H9 (cell line): Measurements from ENCODE around the gene PAAF1. TPM values are rescaled to one million over a fixed set of nuclear protein-coding genes. Genes with fewer than 3 reads are reported as not detected.

Experiments
- DNase-seq: peaks from one replicate; pipeline ENCODE4 v3.0.0-alpha.2; 2017
- H2AFZ ChIP-seq: one replicate; pipeline ENCODE4 v1.6.1; 2013; ENCODE audit warnings: mild to moderate bottlenecking, low read length, control low read depth, moderate library complexity
- H2AK5ac ChIP-seq: 2 replicates; pipeline ENCODE4 v1.6.1; 2013; ENCODE audit warnings: low read length, control low read depth, mixed read lengths; ENCODE audit not compliant: insufficient read length
- H2BK120ac ChIP-seq: one replicate; pipeline ENCODE4 v1.6.1; 2013; ENCODE audit warnings: low read depth, mild to moderate bottlenecking, low read length, control low read depth, inconsistent platforms; ENCODE audit not compliant: poor library complexity, severe bottlenecking
- H2BK12ac ChIP-seq: 2 replicates; pipeline ENCODE4 v1.6.1; 2013; ENCODE audit warnings: low read length, control low read depth, mixed read lengths, low read depth; ENCODE audit not compliant: insufficient read length
- H2BK15ac ChIP-seq: 2 replicates; pipeline ENCODE4 v1.6.1; 2013; ENCODE audit warnings: low read depth, low read length, control low read depth
- H2BK20ac ChIP-seq: one replicate; pipeline ENCODE4 v1.6.1; 2013; ENCODE audit warnings: low read depth, mild to moderate bottlenecking, low read length, control low read depth, inconsistent platforms; ENCODE audit not compliant: poor library complexity, severe bottlenecking
- H2BK5ac ChIP-seq: 2 replicates; pipeline ENCODE4 v1.6.1; 2013; ENCODE audit warnings: low read length, control low read depth, mixed read lengths; ENCODE audit not compliant: insufficient read length
- H3K14ac ChIP-seq: 2 replicates; pipeline ENCODE4 v1.6.1; 2013; ENCODE audit warnings: low read length, control low read depth; ENCODE audit not compliant: insufficient read depth
- H3K18ac ChIP-seq: 2 replicates; pipeline ENCODE4 v1.6.1; 2013; ENCODE audit warnings: low read depth, mild to moderate bottlenecking, mixed read lengths, low read length, control low read depth; ENCODE audit not compliant: insufficient read length
- H3K23ac ChIP-seq: 2 replicates; pipeline ENCODE4 v1.6.1; 2013; ENCODE audit warnings: low read length, control low read depth, mixed read lengths, low read depth; ENCODE audit not compliant: insufficient read length
- H3K23me2 ChIP-seq: 2 replicates; pipeline ENCODE4 v1.6.1; 2013; ENCODE audit warnings: low read depth, mild to moderate bottlenecking, mixed read lengths, low read length, control low read depth; ENCODE audit not compliant: insufficient read length, poor library complexity, severe bottlenecking
- H3K27ac ChIP-seq: 2 replicates; pipeline ENCODE4 v1.5.1; 2013; ENCODE audit warnings: low read length, control low read depth, mixed read lengths, low read depth; ENCODE audit not compliant: insufficient read length
- H3K27me3 ChIP-seq: 2 replicates; pipeline ENCODE4 v1.6.1; 2013; ENCODE audit warnings: low read length, control low read depth, inconsistent platforms; ENCODE audit not compliant: insufficient read depth
- H3K4ac ChIP-seq: 2 replicates; pipeline ENCODE4 v1.6.1; 2013; ENCODE audit warnings: low read depth, mild to moderate bottlenecking, control low read depth, inconsistent platforms, low read length, moderate library complexity
- H3K4me1 ChIP-seq: 2 replicates; pipeline ENCODE4 v1.6.1; 2013; ENCODE audit warnings: low read length, control low read depth, inconsistent platforms; ENCODE audit not compliant: insufficient read depth
- H3K4me2 ChIP-seq: 2 replicates; pipeline ENCODE4 v1.6.1; 2013; ENCODE audit warnings: low read length, control low read depth, mixed read lengths; ENCODE audit not compliant: insufficient read length, insufficient read depth
- H3K56ac ChIP-seq: 2 replicates; pipeline ENCODE4 v1.6.1; 2013; ENCODE audit warnings: low read depth, mild to moderate bottlenecking, mixed read lengths, low read length, control low read depth; ENCODE audit not compliant: insufficient read length
- H3K79me1 ChIP-seq: 2 replicates; pipeline ENCODE4 v1.6.1; 2013; ENCODE audit warnings: low read depth, mild to moderate bottlenecking, moderate library complexity, low read length, control low read depth, inconsistent platforms; ENCODE audit not compliant: insufficient read depth, poor library complexity, severe bottlenecking
- H3K79me2 ChIP-seq: 2 replicates; pipeline ENCODE4 v1.6.1; 2013; ENCODE audit warnings: low read length, control low read depth, inconsistent platforms; ENCODE audit not compliant: insufficient read depth
- H3K9ac ChIP-seq: 2 replicates; pipeline ENCODE4 v1.6.1; 2013; ENCODE audit warnings: low read length, control low read depth, mixed read lengths; ENCODE audit not compliant: insufficient read length; ENCODE audit errors: extremely low read depth
- H3K9me3 ChIP-seq: one replicate; pipeline ENCODE4 v1.6.1; 2013; ENCODE audit warnings: low read depth, low read length, inconsistent platforms; ENCODE audit not compliant: control insufficient read depth
- H3T11ph ChIP-seq: one replicate; pipeline ENCODE4 v1.6.1; 2013; ENCODE audit warnings: mild to moderate bottlenecking, low read length, control low read depth, inconsistent platforms
- H4K20me1 ChIP-seq: one replicate; pipeline ENCODE4 v1.6.1; 2013; ENCODE audit not compliant: control insufficient read depth, insufficient read length, insufficient read depth
- H4K5ac ChIP-seq: 2 replicates; pipeline ENCODE4 v1.6.1; 2013; ENCODE audit warnings: low read depth, mild to moderate bottlenecking, mixed read lengths, low read length, control low read depth; ENCODE audit not compliant: insufficient read length
- H4K8ac ChIP-seq: replicated peaks from 2 replicates; pipeline ENCODE4 v1.6.1; 2013; ENCODE audit warnings: low read length, control low read depth, mixed read lengths, low read depth; ENCODE audit not compliant: insufficient read length
- H4K91ac ChIP-seq: 2 replicates; pipeline ENCODE4 v1.6.1; 2013; ENCODE audit warnings: low read depth, mild to moderate bottlenecking, moderate library complexity, mixed read lengths, low read length, control low read depth; ENCODE audit not compliant: insufficient read length
- H3K27ac Mint-ChIP-seq, 3 experiments: 2 replicates in 2 of 3; 3 replicates in 1 of 3; pipeline ENCODE4 v1.8.0; 2020 to 2021; ENCODE audit warnings: mixed read lengths in 3 of 3, mild to moderate bottlenecking in 1 of 3, moderate library complexity in 1 of 3
- H3K27me3 Mint-ChIP-seq: 2 replicates; pipeline ENCODE4 v1.8.0; 2021; ENCODE audit warnings: low read depth, mild to moderate bottlenecking, moderate library complexity, mixed read lengths
- H3K36me3 Mint-ChIP-seq, 3 experiments: 2 replicates in 2 of 3; 3 replicates in 1 of 3; pipeline ENCODE4 v1.8.0; 2020 to 2021; ENCODE audit warnings: low read depth in 3 of 3, mixed read lengths in 3 of 3; ENCODE audit not compliant: insufficient read depth in 1 of 3
- H3K4me1 Mint-ChIP-seq, 2 experiments: 2 replicates each; pipeline ENCODE4 v1.8.0; 2020; ENCODE audit warnings: mixed read lengths in 2 of 2
- H3K4me3 Mint-ChIP-seq, 2 experiments: 2 replicates in 1 of 2; 3 replicates in 1 of 2; pipeline ENCODE4 v1.8.0; 2020 to 2021; ENCODE audit warnings: mild to moderate bottlenecking in 2 of 2, mixed read lengths in 2 of 2, moderate library complexity in 1 of 2
- H3K9me3 Mint-ChIP-seq, 2 experiments: 2 replicates in 1 of 2; 3 replicates in 1 of 2; pipeline ENCODE4 v1.8.0; 2020; ENCODE audit warnings: mild to moderate bottlenecking in 2 of 2, mixed read lengths in 2 of 2, moderate library complexity in 1 of 2
- CTCF ChIP-seq: fragments of 200-600 bp; sonication (generic); conservative IDR thresholded peaks from 3 replicates; pipeline ENCODE4 v1.8.0; 2021; ENCODE audit warnings: antibody characterized with exemption, mild to moderate bottlenecking
- WGBS: extraction: QIAGEN DNeasy Blood & Tissue Kit; methylation state at CpG from one replicate; pipeline ENCODE4 v1.1.7; 2013; ENCODE audit warnings: missing lambda C conversion rate, low lambda C conversion rate, mixed read lengths; ENCODE audit not compliant: insufficient read length; ENCODE audit errors: extremely low coverage; 5-methylcytosine and 5-hydroxymethylcytosine counted together
- total RNA-seq: library from RNA; stranded (reverse); gene quantifications from 2 replicates; pipeline ENCODE4 v1.2.1, GENCODE V29; 2021

Gene PAAF1
- total RNA-seq, 1 experiment from 2014 or later, result 24.3 TPM

GRCh38 chr11:73893041-73893440, 16.2 kb downstream of the PAAF1 start:
- Histone ChIP-seq H2BK5ac (no peak overlapping the region), H3K79me1 (no peaks in the 10 kb centered on the region), H3K9me3 (no peaks in the 10 kb centered on the region), H2AFZ (no peak overlapping the region), H3K9ac (no peak overlapping the region), H4K20me1 (no peaks in the 10 kb centered on the region), H4K91ac (no peak overlapping the region), H3K23me2 (no peaks in the 10 kb centered on the region), H2BK15ac (no peak overlapping the region), H3K4me2 (no peak overlapping the region), H3K79me2 (no peaks in the 10 kb centered on the region), H3K27ac (no peak overlapping the region), H3K18ac (no peak overlapping the region), H3K14ac (no peak overlapping the region), H3K56ac (no peak overlapping the region), H2AK5ac (no peak overlapping the region), H2BK120ac (no peak overlapping the region), H3K27me3 (no peaks in the 10 kb centered on the region), H3T11ph (no peak overlapping the region), H3K23ac (no peak overlapping the region), H2BK20ac (no peak overlapping the region), H2BK12ac (no peak overlapping the region), H4K8ac (no peak overlapping the region), H3K4ac (no peak overlapping the region), H3K4me1 (no peaks in the 10 kb centered on the region), H4K5ac (no peak overlapping the region)
- H3K27me3 Mint-ChIP-seq, result no peaks in the 10 kb centered on the region
- peaks cover 5 to 7% of the 10 kb centered on the region in 2 experiments; a peak in 4 of 5 replicates for H3K9me3 Mint-ChIP-seq
- H3K27ac Mint-ChIP-seq, result no peak overlapping the region
- no peaks in the 10 kb centered on the region for H3K4me1 Mint-ChIP-seq
- peaks cover 6 to 24% (median 22%) of the 10 kb centered on the region in 3 experiments; a peak in 6 of 7 replicates for H3K36me3 Mint-ChIP-seq
- no peak for TF ChIP-seq CTCF
- DNase-seq, result no peak
- H3K4me3 Mint-ChIP-seq, result no peak overlapping the region
- WGBS, result no CpG with 5 or more reads among the region's 3 CpGs
